ENCODE results near the gene BRI3BP.

DNA sequence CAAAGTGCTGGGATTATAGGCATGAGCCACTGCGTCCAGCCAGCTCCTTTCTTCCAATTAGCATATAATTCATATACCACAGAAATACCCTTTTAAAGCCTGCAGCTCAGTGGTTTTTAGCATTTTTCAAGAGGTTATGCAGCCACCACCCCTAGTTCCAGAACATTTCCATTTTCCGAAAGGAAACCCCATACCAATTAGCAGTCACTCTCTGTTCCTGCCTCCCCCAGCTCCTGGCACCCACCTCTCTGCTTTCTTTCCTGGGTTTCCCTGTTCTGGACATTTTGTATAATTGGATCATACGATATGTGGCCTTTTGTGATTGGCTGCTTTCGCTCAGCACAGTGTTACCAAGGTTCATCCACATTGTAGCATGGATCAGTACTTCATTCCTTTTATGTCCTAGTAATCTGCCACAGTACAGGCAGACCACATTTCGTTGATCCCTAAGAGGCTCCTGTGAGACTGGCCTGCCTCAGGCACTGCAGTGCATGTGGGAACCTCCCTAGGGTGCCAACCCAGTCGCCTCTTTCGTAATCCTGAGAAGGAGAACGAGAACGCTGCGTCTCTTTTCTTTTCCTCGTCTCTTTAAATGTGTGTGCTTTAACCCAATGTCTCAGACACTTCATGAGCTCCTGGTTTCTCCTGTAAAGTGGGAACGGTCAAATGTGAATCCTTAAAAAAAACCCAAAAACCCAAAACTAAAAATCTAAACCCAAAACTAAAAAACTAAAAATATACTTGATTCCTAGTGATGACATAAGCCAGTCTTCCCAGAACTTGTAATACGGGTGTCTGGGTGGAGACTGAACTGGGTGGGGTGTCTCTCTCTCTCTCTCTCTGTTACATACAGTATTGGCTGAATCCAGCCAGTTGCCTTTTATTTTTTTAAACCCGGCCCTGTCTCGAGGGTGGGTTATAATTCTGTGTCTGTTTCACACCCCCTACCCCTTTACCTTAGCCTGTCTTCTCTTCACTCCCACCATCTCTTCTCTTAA is 86.5 kb downstream of the BRI3BP start:
- TF ChIP-seq YY1 (IDR thresholded peaks at IDR 0.05; ENCODE audit: insufficient read depth, insufficient read length) (no peak), ZNF274 (IDR thresholded peaks at IDR 0.05; ENCODE audit: low read depth, low read length) (no peak)

Measured in NT2/D1 (cell line).